GM18907 (cell line): Measurements from ENCODE around the gene POM121L2.
A peak's percentile ranks its signal among the peaks of the same experiment; 100 is the strongest.

Source experiments
- ATAC-seq: cut with Tn5 transposase; IDR thresholded peaks from one replicate; pipeline ENCODE4 v1.9.1; 2021; ENCODE audit warnings: mild to moderate bottlenecking, moderate library complexity; ENCODE audit not compliant: unreplicated experiment

The POM121L2 gene

DNA sequence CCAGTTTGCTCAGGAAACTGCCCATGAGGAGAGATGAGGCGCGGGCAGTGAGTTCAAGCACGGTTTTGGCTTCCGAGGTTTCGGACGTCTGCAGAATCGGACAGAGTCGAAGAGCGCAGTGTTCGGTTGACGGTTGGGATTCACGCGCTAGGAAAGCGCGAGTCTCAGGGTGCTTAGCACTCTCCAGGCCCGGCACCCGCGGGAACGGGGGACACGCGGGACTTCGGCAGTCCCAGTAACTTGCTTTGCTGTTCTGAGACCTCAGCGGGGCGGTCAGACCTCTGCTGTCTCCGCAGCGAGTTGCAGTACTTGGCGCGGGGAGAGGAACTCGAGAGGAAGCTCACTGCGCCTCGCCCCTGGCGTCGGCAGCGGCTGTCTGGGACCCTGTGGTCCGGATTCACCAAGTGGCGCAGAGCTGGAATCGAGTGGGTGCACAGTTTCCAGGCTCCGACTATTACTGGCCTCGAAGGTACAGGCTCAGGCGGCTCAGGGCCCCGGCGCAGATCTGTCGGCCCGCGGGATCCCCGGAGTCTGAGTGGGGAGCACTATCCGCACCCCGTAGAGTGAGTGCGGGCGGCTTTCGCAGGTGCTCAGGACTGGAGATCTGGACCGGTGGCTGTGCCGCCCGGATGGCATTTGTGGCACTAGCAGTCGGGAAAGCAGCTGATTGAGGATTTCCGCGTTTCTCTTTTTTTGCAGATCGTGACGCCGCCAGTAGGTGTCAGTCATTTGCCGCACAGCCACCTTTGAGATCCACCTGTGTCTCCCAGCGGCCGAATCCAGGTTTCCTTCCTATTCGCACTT, at the start of gene POM121L2:
TSS of gene POM121L2 (minus strand) at position 128 of the 804 bp plus-strand sequence. CDS start at position 25, 103 bp downstream.
- peak; percentile 60 for ATAC-seq

DNA sequence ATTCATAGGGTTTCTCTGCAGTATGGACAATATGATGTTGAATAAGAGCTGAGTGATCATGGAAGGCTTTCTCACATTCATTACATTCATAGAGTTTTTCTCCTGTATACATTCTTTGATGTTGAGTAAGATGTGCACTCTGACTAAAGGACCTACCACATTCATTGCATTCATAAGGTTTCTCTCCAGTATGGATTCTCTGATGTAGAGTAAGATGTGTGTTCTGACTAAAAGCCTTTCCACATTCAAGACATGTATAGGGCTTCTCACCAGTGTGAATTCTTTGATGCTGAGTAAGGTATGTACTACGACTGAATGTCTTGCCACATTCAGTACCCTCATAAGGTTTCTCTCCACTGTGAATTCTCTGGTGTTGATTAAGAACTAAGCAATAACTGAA, 47.2 kb upstream of the POM121L2 start:
- ATAC-seq: no peak

DNA sequence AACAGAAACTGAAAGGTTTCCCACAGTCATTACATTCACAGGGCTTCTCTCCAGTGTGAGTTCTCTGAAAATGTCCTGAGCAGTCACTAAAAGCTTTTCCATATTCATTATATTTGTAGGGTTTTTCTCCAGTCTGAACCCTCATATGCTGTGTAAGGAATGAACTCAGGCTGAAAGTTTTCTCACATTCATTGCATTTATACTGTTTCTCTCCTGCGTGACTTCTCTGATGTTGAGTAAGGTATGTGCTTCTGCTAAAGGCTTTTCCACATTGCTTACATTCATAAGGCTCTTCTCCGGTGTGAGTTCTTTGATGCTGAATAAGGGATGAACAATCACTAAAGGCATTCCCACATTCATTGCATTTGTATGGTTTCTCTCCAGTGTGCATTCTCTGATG, 46.7 kb upstream of the POM121L2 start:
- ATAC-seq: no peak

DNA sequence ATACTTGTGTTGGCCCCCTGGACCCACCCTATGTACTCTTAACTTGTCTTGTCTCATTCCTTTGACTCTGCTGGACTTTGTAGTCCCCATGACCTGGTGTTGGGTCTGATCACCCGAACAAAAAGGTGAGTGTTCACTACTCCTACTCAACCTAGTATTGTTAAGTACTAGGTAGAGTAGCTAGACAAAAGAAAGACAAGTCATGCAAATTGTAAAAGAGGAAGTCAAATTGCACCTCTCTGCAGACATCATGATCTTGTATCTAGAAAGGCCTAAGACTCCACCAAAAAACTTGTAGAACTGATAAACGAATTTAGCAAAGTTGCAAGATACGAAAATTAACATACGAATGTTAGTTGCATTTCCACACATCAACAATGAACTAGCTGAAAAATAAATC, 40.8 kb upstream of the POM121L2 start:
- ATAC-seq: no peak

DNA sequence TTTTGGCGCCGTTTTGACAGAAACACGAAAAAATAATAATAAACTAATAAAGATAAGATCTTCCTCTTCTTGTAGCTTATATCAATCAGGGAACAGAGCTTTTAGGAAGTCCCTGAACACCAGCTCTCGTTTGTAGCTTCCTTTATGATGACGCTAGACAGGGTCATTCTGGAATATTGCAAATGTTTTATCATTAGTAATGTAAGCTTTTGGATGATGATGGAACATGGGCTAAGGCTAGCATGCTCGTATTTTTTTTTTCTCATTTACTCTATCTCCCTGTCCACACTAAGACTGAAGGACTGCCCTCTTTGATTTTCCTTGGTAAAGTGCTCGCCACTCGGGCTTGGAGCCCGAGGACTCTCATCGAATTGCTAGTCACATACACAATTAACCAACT, 22.1 kb upstream of the POM121L2 start:
- no peak for ATAC-seq

DNA sequence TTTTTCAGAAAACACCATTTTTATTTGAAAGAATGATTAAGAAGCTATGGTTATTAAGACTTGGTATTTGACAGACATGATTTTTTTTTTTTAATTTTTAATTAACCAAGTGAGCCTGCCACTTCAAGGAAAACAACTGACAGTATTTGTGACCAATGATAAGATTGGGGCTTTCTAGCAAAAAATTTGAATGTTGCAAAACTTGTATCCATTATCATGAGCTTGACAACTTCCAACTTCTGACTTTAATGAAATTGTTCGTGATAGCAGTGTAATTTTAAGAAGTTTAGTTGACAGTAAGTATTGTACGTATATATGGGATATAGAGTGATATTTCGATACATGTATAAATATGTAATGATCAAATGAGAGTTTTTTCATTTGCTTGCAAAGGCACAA, 21.6 kb upstream of the POM121L2 start:
- ATAC-seq: no peak

DNA sequence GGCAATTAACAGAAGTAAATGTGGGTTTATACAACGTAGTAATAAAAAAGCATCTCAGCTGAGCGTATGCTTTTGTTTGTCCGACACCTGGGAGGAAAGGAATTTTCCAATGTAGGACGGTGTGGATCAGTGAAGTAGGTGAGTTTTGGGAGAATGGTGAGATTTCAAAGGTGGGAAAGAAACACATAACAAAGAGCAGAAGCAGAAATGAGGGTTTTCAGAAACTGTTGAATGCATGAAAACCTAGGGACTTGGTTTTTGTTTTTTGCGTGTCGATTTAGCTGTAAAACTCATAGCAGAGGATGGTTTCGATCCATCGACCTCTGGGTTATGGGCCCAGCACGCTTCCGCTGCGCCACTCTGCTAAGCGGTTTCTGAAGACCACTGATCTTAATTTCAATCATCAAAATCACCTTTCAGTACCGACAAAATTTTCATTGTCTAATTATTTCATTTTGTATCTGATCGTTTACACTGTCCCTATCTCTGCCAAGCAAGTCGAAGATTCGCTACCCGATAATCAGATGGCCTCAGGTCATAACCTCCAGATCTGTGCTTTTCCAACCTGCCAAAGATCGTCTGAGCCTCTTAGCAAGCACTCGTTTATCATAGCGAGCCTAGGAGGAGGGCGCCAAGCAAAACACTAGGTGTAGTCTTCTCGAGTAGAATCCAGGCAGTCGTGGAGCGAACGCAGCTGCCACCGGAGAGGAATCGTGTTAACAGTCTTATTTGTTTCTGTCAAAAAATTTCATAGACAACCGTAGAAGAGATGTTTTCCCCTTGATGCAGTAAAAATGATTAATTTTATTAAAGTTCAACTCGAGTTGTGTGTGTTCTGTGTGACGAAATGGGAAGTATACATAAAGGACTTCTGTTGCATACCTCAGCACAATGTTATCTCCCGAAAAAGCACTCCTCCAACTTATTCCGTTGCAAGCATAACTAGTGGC, 20.9 kb upstream of the POM121L2 start:
- ATAC-seq: peak; percentile 58

DNA sequence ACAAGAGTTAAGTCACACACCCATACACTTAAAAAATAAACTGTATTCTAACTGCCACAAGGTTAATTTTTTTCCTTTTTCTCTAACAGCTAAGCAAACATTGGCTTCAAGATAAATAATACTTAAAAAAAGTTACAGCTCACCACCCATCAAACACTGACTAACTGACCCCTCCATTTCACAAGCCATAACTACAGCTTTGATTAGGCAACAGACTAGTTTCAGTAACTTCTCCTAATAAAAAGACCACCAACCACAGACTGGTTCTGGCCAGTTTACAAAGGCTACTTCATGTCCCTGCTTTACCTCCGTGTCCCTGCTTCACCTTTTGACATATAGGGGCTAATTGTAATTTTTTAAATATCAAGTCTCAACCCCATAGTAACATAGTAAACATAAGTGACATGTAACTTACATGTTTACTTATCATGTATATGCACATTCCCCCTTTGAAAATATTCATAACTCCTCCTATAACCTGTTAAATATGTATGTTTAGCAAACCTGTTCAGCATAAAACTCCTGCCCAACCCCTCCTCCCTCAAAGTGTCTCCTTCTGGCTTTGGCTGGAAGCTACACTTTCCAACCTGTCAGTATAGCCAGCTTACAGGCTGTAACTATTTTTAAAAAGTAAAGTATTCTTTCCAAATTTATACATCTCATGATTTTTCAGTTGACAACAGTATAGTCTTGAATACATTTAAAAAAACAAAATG, 15.1 kb upstream of the POM121L2 start:
- no peak for ATAC-seq

DNA sequence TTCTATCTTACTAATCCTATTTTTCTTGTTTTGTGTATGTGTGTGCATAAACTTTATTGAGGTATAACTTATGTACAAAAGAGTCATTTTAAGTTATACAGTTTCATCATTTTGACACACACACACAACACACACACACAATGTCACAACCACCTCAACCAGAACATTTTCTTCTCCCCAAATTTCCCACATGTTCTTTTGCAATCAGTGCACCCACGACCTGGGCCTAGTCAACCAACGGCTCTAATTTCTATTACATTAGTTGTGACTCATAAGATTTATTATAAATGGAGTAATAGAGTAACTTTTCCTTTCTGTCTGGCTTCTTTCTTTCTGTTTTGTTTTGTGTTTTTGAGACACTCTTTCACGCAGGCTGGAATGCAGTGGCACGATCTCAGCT, 9.8 kb upstream of the POM121L2 start:
- no peak for ATAC-seq

DNA sequence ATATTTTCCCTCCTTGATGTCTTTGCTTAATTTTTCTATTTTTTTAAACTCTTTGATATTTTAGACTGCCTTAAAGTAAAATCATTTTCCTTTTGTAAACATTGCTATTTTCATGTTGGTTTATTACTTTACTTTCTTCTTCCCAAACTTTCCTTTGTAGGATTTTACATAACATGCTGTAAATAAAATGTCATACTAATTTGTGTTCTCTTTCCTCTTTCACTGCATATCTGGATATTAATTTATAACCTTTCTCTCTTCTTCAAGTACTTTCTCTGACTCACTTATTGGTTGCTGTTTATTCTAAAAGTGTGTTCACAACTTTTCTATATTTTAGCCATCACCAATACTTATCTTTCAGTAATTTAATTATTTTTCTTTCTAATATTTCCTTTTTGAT, 9.3 kb upstream of the POM121L2 start:
- ATAC-seq: no peak

DNA sequence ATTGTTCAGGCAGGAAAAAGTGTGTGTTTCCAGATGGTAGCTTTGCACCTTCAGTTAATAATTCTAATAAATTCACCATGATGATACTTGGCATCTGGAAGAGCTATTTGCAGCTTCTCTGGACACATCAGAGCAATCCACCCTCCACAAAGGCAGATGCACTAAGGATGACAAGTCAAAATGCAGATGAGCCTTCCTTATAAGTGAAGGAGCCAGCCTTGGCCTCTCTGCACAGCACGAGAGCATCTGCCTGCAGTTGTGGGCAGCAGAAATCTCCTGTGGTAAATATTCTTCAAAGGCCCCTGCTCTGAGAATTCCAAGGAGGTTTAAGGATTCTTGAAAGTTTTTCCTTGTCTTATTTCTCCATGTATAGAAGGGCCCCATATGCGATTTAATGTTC, 6.9 kb upstream of the POM121L2 start:
- no peak for ATAC-seq

DNA sequence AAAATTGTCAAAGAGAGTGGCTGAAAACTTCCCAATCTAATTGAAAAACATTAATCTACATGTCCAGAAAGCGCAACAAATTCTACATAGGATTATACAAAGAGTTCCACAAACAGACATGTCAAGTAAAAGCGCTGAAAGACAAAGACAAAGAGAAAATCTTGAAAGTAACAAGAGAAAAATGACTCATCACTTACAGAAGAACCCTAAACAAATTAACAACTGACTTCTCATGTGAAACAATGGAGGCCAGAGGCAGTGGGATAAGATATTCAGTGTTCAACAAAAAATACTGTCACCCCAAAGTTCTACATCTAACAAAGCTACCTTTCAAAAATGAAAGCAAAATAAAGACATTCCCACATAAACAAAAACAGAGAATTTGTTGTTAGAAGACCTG, 2.0 kb upstream of the POM121L2 start:
- no peak for ATAC-seq

DNA sequence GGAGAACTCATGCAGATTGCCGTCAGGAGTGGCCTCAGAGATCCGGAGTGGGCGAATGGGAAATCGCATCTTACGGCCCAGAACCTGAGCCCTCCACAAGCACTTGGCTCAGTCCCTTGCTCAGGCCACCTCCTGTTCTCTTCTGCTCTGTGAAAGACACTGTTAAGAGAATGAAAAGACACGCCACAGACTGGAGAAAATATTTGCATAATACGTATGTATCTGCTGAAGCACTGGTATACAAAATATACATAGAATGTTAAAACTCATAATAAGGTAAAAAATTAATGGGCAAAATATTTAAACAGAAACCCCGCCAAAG, 838 bp upstream of the POM121L2 start:
- no peak for ATAC-seq

DNA sequence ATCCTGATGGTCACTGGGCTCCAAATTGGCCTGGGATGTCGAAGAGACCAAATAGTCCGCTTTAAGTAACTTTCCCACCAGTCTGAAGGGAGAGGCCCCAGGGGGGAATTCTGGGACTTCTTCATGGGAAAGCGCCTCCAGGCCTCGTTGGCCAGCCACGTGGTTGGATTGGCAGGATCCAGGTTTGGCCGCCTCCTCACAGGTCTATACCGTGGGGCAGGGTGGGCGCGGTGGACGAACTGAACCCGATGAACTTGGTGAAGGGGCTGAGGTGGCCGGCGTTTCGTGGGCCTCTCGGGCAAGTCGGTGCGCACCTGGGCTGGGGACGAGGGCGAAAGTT, 297 bp downstream of the POM121L2 start:
- ATAC-seq: no peak

DNA sequence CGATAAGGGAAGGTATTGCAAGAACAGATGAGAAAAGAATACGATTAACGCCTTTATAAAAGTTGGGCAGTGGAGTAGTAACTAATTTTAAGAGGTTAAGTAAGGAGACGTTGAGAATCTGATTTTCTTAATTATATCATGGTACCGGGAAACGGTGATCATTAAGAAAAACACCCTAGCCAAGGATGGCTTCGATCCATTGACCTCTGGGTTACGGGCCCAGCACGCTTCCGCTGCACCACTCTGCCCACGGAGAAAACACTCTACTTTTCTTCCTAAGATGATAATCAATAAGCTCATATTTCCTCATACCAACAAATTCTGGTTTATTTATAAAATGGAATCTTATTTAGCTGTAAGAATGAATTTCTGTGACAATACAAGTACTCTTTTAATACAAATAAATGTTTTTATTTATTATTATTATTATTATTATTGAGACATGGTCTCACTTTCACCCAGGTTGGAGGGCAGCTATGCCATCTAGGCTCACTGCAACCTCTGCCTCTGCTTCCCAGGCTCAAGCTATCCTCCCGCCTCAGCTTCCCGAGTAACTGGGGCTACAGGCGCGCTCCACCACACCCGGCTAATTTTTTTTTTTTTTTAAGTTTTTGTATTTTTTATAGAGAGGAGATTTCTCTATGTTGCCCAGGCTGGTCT, 8.3 kb downstream of the POM121L2 start:
- ATAC-seq: no peak

DNA sequence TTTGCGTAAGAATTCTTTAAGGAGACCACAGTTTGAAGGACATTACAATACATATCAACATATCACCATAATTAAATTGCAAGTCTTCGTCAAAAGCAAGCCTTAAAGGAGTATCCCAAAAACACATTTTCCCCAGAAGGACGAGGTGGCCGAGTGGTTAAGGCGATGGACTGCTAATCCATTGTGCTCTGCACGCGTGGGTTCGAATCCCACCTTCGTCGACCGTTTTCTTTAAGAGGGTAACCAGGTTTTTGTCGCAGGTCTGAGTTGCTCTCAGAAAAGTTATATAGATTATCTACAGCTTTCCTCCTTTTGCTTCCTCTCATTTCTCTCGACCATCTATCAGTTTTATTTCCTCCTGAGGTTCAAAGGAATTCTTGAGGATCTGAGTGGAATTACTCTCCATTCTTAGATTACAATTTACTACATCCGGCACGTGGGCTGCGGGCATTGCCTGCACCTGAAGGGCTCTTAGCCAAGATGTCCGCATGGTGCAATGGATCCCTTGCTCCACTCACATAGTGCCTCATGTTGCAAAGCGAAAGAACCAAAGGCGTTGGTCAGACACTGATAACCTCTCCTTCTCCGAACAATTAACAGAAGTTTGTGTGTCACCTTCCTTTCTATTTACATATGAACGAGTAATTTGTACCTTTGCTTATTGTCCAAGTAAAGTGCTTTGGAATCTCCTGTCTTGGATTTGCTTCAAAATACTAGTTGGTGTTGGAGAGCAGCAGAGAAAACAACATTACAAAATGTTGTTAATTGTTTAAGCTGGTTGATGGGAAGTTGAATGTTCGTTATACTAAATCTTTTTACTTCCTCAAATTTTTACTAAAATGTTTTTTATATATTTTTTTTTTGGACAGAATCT, 14.0 kb downstream of the POM121L2 start:
- no peak for ATAC-seq

DNA sequence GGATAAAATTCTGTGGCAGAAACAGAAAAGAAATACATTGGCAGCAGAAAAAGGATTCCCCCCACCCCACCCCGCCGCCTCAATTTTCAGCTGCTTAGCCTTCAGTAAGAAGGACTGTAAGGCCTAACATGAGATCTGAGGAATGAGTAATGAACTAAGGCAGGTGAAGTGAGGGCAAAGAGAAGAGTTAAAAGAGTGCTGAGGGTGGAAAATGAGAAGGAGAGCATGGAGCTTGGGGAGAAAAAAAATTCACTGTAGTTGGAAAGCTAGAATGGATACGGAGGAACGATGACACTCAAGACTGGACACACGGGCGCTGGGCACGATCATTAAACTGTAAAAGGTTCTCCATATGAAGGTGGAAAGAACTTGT, 14.6 kb downstream of the POM121L2 start:
- no peak for ATAC-seq

DNA sequence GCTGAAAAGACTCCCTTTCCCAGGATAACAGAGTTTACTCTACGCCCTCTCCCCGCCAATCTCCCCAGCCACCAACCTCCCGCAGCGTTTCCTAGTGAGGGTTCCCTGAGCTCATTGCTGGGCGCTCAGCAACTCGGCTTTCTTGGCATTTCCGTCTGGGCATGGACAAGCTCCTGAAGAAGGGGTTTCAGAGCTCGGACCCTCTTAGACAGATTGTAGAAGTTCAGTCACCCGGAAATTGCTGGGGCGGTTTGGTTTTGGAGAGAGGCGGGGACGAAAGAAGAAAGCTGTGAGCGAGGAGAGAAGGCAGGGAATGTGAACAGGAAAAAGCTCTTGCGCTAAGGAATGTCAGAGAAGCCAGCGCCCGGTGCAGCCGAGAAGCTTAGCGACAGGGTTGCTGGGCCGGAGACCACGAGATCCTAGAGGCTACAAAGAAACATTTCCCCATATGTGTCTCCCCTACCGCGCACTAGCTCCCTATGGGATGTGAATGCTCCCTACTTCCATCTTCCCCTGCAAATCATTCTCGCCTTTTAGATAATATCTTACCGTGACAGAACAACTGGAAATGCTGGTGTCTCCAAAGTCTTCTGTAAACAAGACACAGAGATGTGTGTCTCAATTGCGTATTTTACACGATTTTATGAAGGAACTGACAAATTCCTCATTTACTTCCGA, 15.8 kb downstream of the POM121L2 start:
- no peak for ATAC-seq

DNA sequence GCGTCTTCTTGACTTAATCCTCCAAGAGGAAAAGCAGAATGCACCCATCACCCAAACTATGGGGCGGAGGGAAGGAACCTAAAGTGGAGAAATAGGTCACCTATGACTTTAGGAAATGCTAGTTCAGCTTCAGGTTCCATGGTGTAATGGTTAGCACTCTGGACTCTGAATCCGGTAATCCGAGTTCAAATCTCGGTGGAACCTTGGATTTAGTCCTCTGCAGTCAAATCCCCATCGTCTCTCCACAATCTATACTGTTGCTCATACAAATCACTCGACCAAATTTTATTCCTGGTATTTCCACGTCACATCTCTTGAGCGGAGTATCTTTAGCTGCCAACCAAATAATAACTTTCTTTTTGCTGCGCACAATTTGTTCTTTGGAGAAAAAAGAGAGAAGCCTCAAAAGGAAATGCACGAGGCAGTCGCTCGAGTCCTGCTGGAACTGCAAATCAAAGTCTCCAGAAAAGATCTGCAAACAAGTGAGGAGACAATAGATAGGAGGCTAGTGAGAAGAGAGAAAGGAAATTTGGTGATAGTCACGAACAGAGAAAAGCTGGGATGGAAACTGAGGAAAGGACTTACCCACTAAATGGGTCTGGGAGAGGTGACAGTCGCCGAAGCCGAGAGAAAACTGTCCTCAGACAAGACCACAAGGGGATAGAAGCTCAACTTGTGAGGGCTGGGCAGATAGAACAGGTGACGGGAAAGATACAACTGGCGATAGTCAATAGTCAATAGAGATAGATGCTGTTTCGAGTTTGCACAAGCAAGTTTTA, 16.6 kb downstream of the POM121L2 start:
- ATAC-seq: no peak
